ENCODE data around the gene GALNT2. TPM values are rescaled to one million over a fixed set of nuclear protein-coding genes. Genes with fewer than 3 reads are reported as not detected.

Gene GALNT2
- polyA plus RNA-seq, 1 donor = 47.1 TPM

DNA sequence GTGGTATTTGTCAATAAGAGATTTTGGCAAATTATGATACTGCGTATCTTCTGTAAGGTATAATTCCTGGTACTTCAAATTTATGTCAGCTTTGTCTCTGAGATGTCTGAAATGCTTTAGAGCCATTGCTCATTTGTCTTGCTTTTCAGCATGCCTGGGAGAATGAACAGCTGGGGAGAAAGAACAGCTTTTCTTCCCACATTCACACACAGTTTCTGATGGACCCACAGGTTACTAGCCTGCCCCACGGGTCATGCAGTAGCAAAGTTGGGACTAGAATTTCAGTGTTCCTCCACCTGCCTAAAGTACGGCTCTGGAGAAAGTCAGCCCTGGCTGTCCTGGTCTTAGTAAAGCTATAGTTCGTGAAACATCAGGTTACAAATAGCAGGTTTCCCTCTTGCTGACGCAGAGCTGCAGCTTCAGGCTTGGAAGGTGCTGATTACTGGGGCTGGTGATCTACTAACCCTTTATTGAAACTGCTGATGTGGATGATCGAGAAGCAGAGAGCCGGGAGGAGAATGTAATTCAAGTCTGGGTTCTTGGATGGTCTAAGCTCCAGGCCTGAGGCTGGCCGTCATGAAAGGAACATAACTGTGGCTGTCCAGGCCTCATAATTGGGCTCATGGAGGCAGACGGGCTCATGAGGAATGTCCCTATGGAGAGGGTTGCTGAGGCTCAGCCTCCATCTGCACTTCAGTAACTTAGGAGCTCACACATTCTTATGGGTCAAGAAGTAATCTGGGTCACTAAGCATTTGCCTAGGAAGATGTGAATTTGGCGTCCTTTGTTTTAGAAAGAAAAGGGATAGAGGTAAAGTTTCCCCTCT, 12.4 kb downstream of the GALNT2 start:
- no peaks in the 10 kb centered on the region for H3K4me1 ChIP-seq (ENCODE audit: control insufficient read depth, insufficient read depth, low read length)
- H3K4me3 ChIP-seq (ENCODE audit: low read length) = no peak overlapping the region
- peaks cover 2% of the 10 kb centered on the region for H3K36me3 ChIP-seq (ENCODE audit: control insufficient read depth, insufficient read depth, low read length)
- peaks cover 6% of the 10 kb centered on the region for H3K9me3 ChIP-seq (ENCODE audit: control insufficient read depth, low read depth, low read length)
- no peak overlapping the region for H3K27ac ChIP-seq (ENCODE audit: low read length)
- no peak for DNase-seq
- H3K27me3 ChIP-seq (ENCODE audit: control insufficient read depth, insufficient read depth, low read length) = no peaks in the 10 kb centered on the region
- WGBS (ENCODE audit: insufficient coverage, low lambda C conversion rate) = no CpG with 5 or more reads among the region's 10 CpGs

DNA sequence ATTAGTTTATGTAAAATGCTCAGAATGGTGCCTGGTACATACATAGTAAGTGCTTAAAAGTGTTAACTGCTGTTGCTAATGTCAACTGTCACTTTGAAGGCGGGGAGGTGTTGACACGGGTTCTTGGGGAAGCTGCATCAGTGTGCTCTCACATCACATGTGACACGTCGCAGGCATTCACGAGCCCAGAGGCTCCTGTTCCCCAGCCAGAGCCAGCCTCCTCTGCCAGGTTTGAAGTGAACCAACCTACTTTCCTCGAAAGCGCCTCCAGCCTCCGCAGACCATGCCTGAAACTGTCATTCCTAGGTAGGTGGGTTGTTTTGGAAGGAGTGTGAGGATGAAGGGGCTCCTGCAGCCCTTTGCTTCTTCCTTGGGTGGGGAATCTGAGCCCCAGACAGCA, 13.8 kb downstream of the GALNT2 start:
- no peak for DNase-seq
- no CpG with 5 or more reads among the region's 8 CpGs for WGBS (ENCODE audit: insufficient coverage, low lambda C conversion rate)

DNA sequence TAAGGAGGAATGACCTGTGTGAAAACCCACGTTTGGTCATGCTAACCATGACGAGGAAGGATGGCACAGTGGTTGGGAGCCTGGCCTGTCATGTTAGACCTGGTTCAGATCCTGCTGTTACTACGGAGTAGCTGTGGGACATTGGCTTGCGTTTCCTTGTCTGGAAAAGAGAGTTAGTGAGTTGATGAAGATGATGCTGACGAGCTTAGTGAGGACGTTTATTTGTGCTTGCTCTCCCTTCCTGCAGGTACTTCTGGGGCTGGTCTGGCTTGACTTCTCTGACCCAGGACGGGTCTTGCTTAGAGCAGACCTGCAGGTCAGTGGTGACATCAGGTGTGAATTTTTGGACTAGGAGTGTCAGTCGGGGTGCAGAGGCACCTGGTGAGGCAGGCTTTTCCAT, 14.7 kb downstream of the GALNT2 start:
- no peak overlapping the region for H3K4me3 ChIP-seq (ENCODE audit: low read length)
- DNase-seq = no peak
- WGBS (ENCODE audit: insufficient coverage, low lambda C conversion rate) = no CpG with 5 or more reads among the region's 8 CpGs
- no peaks in the 10 kb centered on the region for H3K36me3 ChIP-seq (ENCODE audit: control insufficient read depth, insufficient read depth, low read length)
- no peaks in the 10 kb centered on the region for H3K4me1 ChIP-seq (ENCODE audit: control insufficient read depth, insufficient read depth, low read length)
- no peaks in the 10 kb centered on the region for H3K27me3 ChIP-seq (ENCODE audit: control insufficient read depth, insufficient read depth, low read length)
- no peak overlapping the region for H3K27ac ChIP-seq (ENCODE audit: low read length)
- H3K9me3 ChIP-seq (ENCODE audit: control insufficient read depth, low read depth, low read length) = peaks cover 6% of the 10 kb centered on the region

More for the DNA sequence above, 13.8 kb downstream of the GALNT2 start:
- Histone ChIP-seq H3K27me3 (ENCODE audit: control insufficient read depth, insufficient read depth, low read length) (no peaks in the 10 kb centered on the region), H3K4me1 (ENCODE audit: control insufficient read depth, insufficient read depth, low read length) (no peaks in the 10 kb centered on the region), H3K36me3 (ENCODE audit: control insufficient read depth, insufficient read depth, low read length) (peaks cover 2% of the 10 kb centered on the region), H3K27ac (ENCODE audit: low read length) (no peak overlapping the region), H3K9me3 (ENCODE audit: control insufficient read depth, low read depth, low read length) (peaks cover 6% of the 10 kb centered on the region), H3K4me3 (ENCODE audit: low read length) (no peak overlapping the region)

DNA sequence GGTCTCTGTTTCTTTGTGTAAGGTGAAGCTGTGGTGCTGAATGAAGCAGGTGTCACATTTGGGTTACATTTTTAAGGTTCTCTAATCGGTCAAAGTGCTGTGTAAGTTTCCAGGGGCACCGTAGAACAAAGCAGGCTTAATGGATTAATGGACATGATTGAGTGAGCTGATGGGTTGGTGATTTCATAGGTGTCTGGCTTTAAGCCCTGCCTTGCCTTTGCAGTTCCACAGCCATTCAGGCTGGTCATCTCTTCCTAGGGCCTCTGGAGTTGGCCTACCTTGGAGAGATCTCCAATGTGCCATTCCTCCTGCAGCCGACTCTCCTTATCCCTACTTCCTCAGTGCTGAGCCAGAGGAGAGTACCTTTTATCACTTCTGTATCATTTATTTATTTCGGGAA, 15.2 kb downstream of the GALNT2 start:
- no peak overlapping the region for H3K4me3 ChIP-seq (ENCODE audit: low read length)
- H3K27me3 ChIP-seq (ENCODE audit: control insufficient read depth, insufficient read depth, low read length) = no peaks in the 10 kb centered on the region
- no peaks in the 10 kb centered on the region for H3K4me1 ChIP-seq (ENCODE audit: control insufficient read depth, insufficient read depth, low read length)
- H3K9me3 ChIP-seq (ENCODE audit: control insufficient read depth, low read depth, low read length) = peaks cover 6% of the 10 kb centered on the region
- no peak overlapping the region for H3K27ac ChIP-seq (ENCODE audit: low read length)
- WGBS (ENCODE audit: insufficient coverage, low lambda C conversion rate) = no CpG with 5 or more reads among the region's 4 CpGs
- DNase-seq = no peak
- no peaks in the 10 kb centered on the region for H3K36me3 ChIP-seq (ENCODE audit: control insufficient read depth, insufficient read depth, low read length)

DNA sequence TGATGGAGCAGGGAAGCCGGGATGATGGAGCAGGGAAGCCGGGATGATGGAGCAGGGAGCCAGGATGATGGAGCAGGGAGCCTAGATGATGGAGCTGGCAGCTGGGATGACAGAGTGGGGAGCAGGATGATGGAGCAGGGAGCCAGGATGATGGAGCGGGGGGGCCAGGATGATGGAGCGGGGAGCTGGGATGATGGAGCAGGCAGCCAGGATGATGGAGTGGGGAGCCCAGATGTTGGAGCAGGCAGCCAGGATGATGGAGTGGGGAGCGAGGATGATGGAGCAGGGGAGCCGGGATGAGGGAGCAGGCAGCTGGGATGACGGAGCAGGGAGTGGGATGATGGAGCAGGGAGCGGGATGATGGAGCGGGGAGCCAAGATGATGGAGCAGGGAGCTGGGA, 16.0 kb downstream of the GALNT2 start:
- 93% methylated on average over 9 of the region's 9 CpGs for WGBS (ENCODE audit: insufficient coverage, low lambda C conversion rate)
- no peaks in the 10 kb centered on the region for H3K4me1 ChIP-seq (ENCODE audit: control insufficient read depth, insufficient read depth, low read length)
- H3K27ac ChIP-seq (ENCODE audit: low read length) = no peak overlapping the region

DNA sequence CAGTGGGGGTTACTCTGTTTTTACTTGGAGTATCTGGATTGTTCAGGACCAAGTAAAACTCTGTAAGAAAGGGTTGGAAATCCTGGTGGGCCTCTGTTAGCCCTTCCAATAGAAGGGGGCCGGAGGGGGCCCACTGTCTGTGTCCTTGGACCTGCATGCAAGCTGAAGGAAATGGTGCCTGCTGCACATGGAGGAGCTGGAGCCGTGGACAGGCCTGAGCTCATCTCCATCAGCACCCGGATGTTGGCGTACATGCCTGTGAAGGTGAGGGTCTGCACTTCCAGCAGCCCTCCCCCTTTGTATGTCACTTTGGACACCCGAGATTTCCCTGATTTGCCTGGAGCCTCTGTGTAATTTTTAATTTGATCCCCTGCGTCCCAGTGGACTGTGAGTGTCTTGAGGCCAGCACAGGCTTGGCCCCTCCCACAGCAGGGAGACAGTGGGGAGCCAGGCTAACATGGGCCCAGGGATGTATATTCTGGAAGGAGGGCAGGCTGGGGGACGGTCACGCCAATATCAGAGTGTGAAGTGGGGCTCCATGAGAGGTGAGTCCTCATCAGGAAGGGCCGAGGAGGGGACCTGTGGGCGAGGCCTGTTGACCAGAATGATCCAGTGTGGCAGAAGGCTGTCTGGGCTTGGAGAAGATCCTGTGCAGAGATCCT, 16.8 kb downstream of the GALNT2 start:
- H3K4me1 ChIP-seq (ENCODE audit: control insufficient read depth, insufficient read depth, low read length) = no peaks in the 10 kb centered on the region
- no peaks in the 10 kb centered on the region for H3K36me3 ChIP-seq (ENCODE audit: control insufficient read depth, insufficient read depth, low read length)
- no peaks in the 10 kb centered on the region for H3K27me3 ChIP-seq (ENCODE audit: control insufficient read depth, insufficient read depth, low read length)
- H3K4me3 ChIP-seq (ENCODE audit: low read length) = no peak overlapping the region
- H3K9me3 ChIP-seq (ENCODE audit: control insufficient read depth, low read depth, low read length) = peaks cover 6% of the 10 kb centered on the region
- H3K27ac ChIP-seq (ENCODE audit: low read length) = no peak overlapping the region
- WGBS (ENCODE audit: insufficient coverage, low lambda C conversion rate) = 100% methylated on average over 2 of the region's 10 CpGs
- DNase-seq = no peak

More for the DNA sequence above, 16.0 kb downstream of the GALNT2 start:
- Histone ChIP-seq H3K4me3 (ENCODE audit: low read length) (no peak overlapping the region), H3K9me3 (ENCODE audit: control insufficient read depth, low read depth, low read length) (peaks cover 6% of the 10 kb centered on the region), H3K36me3 (ENCODE audit: control insufficient read depth, insufficient read depth, low read length) (no peaks in the 10 kb centered on the region), H3K27me3 (ENCODE audit: control insufficient read depth, insufficient read depth, low read length) (no peaks in the 10 kb centered on the region)
- no peak for DNase-seq

DNA sequence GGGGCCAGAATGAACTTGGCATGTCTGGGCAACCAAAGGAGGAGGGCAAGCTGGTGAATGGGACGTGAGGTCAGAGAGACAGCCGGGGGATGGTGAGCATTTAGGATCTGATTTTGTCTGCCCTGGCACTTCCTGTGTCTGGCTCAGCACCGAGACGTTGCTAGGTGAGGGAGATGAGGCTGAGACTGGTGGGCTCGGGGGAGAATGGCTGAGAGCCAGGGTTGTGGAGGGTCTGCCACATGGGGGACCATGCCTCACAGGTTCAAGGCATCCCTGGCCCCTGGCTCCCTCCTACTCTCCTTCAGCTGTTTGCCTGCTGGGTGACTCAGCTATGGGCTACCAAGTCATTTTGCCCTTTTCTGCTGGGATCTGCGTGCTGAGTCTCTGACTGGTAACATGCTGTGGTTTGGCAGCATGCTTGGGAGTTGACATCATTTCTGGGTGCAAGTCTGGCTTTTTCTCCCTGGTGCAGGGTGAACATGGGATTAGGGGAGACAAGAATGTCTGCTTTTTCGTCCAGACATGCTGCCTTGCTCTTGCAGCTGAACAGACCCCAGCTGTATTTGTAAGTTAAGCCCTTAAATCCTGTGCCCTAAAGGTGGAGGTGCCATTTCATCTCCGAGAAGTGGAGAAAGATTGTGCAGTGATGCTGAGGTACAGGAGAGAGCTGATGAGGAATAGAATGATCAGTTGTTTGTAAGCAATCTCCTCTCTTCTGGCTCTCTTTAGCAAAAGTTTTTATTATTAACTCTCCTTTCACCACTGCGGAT, 17.6 kb downstream of the GALNT2 start:
- Histone ChIP-seq H3K4me1 (ENCODE audit: control insufficient read depth, insufficient read depth, low read length) (no peaks in the 10 kb centered on the region), H3K27me3 (ENCODE audit: control insufficient read depth, insufficient read depth, low read length) (no peaks in the 10 kb centered on the region), H3K36me3 (ENCODE audit: control insufficient read depth, insufficient read depth, low read length) (peaks cover 3% of the 10 kb centered on the region), H3K9me3 (ENCODE audit: control insufficient read depth, low read depth, low read length) (peaks cover 6% of the 10 kb centered on the region), H3K27ac (ENCODE audit: low read length) (no peak overlapping the region), H3K4me3 (ENCODE audit: low read length) (no peak overlapping the region)
- no CpG with 5 or more reads among the region's 9 CpGs for WGBS (ENCODE audit: insufficient coverage, low lambda C conversion rate)
- no peak for DNase-seq

DNA sequence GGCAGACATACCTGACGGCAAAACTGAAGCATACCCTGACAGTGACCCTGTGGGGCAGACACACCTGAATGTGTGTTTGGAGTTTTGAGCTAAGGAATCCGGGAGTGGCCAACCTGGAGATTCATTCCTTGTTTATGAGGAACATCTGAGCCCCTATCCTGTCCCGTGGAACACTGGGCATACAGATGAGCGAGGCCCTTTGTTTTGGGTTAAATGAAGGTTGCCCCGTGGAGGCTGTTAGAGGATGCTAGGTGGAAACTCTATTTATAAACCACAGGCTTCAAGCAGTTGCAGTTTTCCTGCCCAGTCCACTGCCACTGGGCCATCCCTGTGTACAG, 18.1 kb downstream of the GALNT2 start:
- no peak for DNase-seq
- no peak overlapping the region for H3K4me3 ChIP-seq (ENCODE audit: low read length)
- peaks cover 5% of the 10 kb centered on the region for H3K36me3 ChIP-seq (ENCODE audit: control insufficient read depth, insufficient read depth, low read length)
- no peak overlapping the region for H3K27ac ChIP-seq (ENCODE audit: low read length)
- H3K27me3 ChIP-seq (ENCODE audit: control insufficient read depth, insufficient read depth, low read length) = no peaks in the 10 kb centered on the region
- no CpG with 5 or more reads among the region's 5 CpGs for WGBS (ENCODE audit: insufficient coverage, low lambda C conversion rate)
- H3K4me1 ChIP-seq (ENCODE audit: control insufficient read depth, insufficient read depth, low read length) = no peaks in the 10 kb centered on the region
- H3K9me3 ChIP-seq (ENCODE audit: control insufficient read depth, low read depth, low read length) = peaks cover 6% of the 10 kb centered on the region

DNA sequence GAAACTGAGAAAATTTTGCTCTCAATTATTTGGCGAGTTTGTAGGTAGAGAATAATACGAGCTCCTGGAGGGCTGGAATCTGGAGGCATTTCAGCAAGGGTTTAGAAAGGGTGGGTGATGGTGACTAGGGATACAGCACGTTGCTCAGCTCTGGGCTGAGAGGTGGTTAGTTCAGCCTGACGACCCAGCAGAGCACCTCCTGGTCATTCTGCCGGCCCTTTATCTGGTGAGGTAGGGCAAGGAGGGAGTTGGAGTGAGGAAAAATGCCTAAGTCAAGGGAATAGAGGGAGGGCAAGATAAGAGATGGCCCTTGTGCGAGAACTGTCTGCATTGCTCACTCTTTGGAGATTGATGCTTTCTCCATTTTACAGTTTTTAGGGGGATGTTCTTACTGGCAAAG, 19.1 kb downstream of the GALNT2 start:
- 60% methylated on average over 1 of the region's 6 CpGs for WGBS (ENCODE audit: insufficient coverage, low lambda C conversion rate)
- Histone ChIP-seq H3K27ac (ENCODE audit: low read length) (no peak overlapping the region), H3K4me3 (ENCODE audit: low read length) (no peak overlapping the region), H3K4me1 (ENCODE audit: control insufficient read depth, insufficient read depth, low read length) (no peaks in the 10 kb centered on the region), H3K27me3 (ENCODE audit: control insufficient read depth, insufficient read depth, low read length) (no peaks in the 10 kb centered on the region), H3K36me3 (ENCODE audit: control insufficient read depth, insufficient read depth, low read length) (peaks cover 5% of the 10 kb centered on the region), H3K9me3 (ENCODE audit: control insufficient read depth, low read depth, low read length) (peaks cover 6% of the 10 kb centered on the region)
- DNase-seq = no peak

DNA sequence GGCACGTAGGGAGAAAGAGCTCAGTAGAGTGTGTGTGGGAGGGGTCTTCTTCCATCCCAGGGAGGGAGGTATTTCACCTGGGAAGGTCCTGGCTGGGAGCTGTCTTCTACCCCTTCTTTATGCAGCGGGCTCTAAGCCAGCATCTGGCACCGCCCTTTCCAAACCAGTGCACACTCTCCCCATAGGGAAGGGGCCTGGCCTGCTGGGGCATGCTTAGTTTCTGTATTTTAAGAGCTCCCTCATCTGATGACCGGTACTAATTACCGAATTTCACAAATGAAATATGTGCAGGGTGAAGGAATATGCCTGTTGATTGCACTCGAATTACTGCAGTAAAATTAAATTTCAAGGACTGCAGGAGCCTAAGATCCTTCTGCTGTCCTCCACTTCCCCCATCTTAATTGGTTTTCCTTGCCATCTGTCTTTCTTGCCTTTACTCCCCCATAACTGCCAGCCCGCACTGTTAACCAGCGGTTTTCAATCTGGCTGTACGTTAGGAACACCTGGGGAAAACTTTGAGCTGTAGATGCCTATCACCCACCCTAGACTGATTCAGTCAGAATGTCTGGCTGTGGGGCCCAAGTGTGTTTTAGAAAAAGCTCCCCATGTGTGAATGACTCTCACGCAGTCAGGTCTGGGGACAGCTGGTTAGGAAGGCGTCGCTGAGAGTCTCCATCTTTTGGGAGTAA, 20.1 kb downstream of the GALNT2 start:
- H3K4me3 ChIP-seq (ENCODE audit: low read length) = no peak overlapping the region
- H3K27me3 ChIP-seq (ENCODE audit: control insufficient read depth, insufficient read depth, low read length) = no peaks in the 10 kb centered on the region
- no peaks in the 10 kb centered on the region for H3K4me1 ChIP-seq (ENCODE audit: control insufficient read depth, insufficient read depth, low read length)
- DNase-seq = no peak
- no CpG with 5 or more reads among the region's 12 CpGs for WGBS (ENCODE audit: insufficient coverage, low lambda C conversion rate)
- peaks cover 10% of the 10 kb centered on the region for H3K36me3 ChIP-seq (ENCODE audit: control insufficient read depth, insufficient read depth, low read length)
- H3K9me3 ChIP-seq (ENCODE audit: control insufficient read depth, low read depth, low read length) = peaks cover 6% of the 10 kb centered on the region
- H3K27ac ChIP-seq (ENCODE audit: low read length) = no peak overlapping the region
